Endodermal cell (in vitro differentiated cells): ENCODE measurements around the gene CAMTA1. TPM values are rescaled to one million over a fixed set of nuclear protein-coding genes. Genes with fewer than 3 reads are reported as not detected.

ENCODE experiments used
- DNase-seq: peaks from one replicate; pipeline ENCODE4 v3.0.0-alpha.2; 2017
- H3K27ac ChIP-seq: 2 replicates; pipeline ENCODE4 v1.5.1; 2013; ENCODE audit warnings: mild to moderate bottlenecking, low read depth, low read length, moderate library complexity
- H3K27me3 ChIP-seq: 2 replicates; pipeline ENCODE4 v1.6.1; 2013; ENCODE audit warnings: mild to moderate bottlenecking, low read length, moderate library complexity; ENCODE audit not compliant: insufficient read depth, control insufficient read depth, poor library complexity, severe bottlenecking
- H3K36me3 ChIP-seq: 2 replicates; pipeline ENCODE4 v1.7.0; 2013; ENCODE audit warnings: mild to moderate bottlenecking, low read length, moderate library complexity; ENCODE audit not compliant: control insufficient read depth, insufficient read depth
- H3K4me1 ChIP-seq: one replicate; pipeline ENCODE4 v1.7.0; 2013; ENCODE audit warnings: low read length; ENCODE audit not compliant: control insufficient read depth, insufficient read depth
- H3K4me3 ChIP-seq: 2 replicates; pipeline ENCODE4 v1.5.1; 2013; ENCODE audit warnings: mild to moderate bottlenecking, low read length, moderate library complexity
- H3K9ac ChIP-seq: 2 replicates; pipeline ENCODE4 v1.6.1; 2013; ENCODE audit warnings: mild to moderate bottlenecking, low read length, moderate library complexity; ENCODE audit not compliant: poor library complexity, severe bottlenecking; ENCODE audit errors: extremely low read depth
- H3K9me3 ChIP-seq: 2 replicates; pipeline ENCODE4 v1.6.1; 2013; ENCODE audit warnings: mild to moderate bottlenecking, low read length, moderate library complexity; ENCODE audit not compliant: control insufficient read depth
- H3K27ac Mint-ChIP-seq: 2 replicates; pipeline ENCODE4 v1.8.0; 2020; ENCODE audit warnings: mixed read lengths
- H3K27me3 Mint-ChIP-seq: 2 replicates; pipeline ENCODE4 v1.8.0; 2021; ENCODE audit warnings: mild to moderate bottlenecking, mixed read lengths; ENCODE audit not compliant: insufficient read depth
- H3K36me3 Mint-ChIP-seq: 2 replicates; pipeline ENCODE4 v1.8.0; 2020; ENCODE audit warnings: low read depth, mixed read lengths
- H3K4me1 Mint-ChIP-seq: 2 replicates; pipeline ENCODE4 v1.8.0; 2020; ENCODE audit warnings: mixed read lengths
- H3K4me3 Mint-ChIP-seq: 2 replicates; pipeline ENCODE4 v1.8.0; 2020; ENCODE audit warnings: mild to moderate bottlenecking, moderate library complexity, mixed read lengths
- H3K9me3 Mint-ChIP-seq: 2 replicates; pipeline ENCODE4 v1.8.0; 2020; ENCODE audit warnings: mild to moderate bottlenecking, mixed read lengths
- WGBS, 2 experiments: methylation state at CpG; one replicate each; pipeline versions ENCODE4 v1.1.5 to v1.1.7; 2013; ENCODE audit warnings: missing lambda C conversion rate in 2 of 2, mixed read lengths in 1 of 2; ENCODE audit not compliant: insufficient coverage in 1 of 2, insufficient read length in 1 of 2; 5-methylcytosine and 5-hydroxymethylcytosine counted together
- total RNA-seq, 2 donors: library from RNA; stranded (reverse); fragmentation: NEBNext Ultra II Directional in 1 of 2; extraction: Animal tissue kit (Norgen Biotek cat#: 25700) in 1 of 2; gene quantifications; 2 replicates in 1 of 2; 3 replicates in 1 of 2; pipeline ENCODE4 v1.2.1, GENCODE V29; 2021
- TF ChIP-seq, protein P1 (sequence below): fragments of 200-600 bp; sonication (generic); conservative IDR thresholded peaks from 2 replicates; pipeline ENCODE4 v1.5.0; 2021; ENCODE audit warnings: antibody characterized with exemption, mild to moderate bottlenecking

Gene CAMTA1
- total RNA-seq, 2 donors from 2014 or later: 123 to 137 TPM

DNA sequence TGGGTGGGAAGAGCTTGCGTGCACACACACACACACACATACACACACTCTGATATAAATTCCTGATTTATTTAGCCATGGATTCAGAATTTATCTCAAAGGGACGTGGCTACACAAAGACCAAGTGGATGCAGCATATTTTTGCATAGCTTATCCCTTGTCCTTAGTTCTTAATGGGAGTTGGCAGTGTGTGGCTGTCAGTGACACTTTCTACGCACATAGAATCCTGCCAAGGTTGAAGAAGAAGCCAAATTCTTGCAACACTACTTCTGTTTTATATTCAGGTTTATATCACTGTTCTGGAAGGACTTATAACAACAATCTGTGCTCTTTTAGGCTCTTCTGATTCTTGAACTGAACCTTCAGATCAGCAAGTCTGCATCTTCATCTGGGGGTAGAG lies 292.7 kb downstream of the CAMTA1 start:
- Histone ChIP-seq H3K27me3 (peaks cover 20% of the 10 kb centered on the region), H3K9ac (no peak overlapping the region), H3K4me1 (no peaks in the 10 kb centered on the region), H3K4me3 (no peak overlapping the region), H3K27ac (no peak overlapping the region), H3K9me3 (peaks cover 22% of the 10 kb centered on the region), H3K36me3 (no peaks in the 10 kb centered on the region)
- Mint-ChIP-seq H3K4me1 (peaks cover 6% of the 10 kb centered on the region), H3K27ac (no peak overlapping the region), H3K9me3 (peaks cover 31% of the 10 kb centered on the region), H3K36me3 (no peaks in the 10 kb centered on the region), H3K4me3 (no peak overlapping the region), H3K27me3 (peaks cover 27% of the 10 kb centered on the region)
- WGBS, 2 experiments: 90 to 92% methylated on average over 2 to 3 of the region's 3 CpGs
- TF ChIP-seq, protein P1, sequence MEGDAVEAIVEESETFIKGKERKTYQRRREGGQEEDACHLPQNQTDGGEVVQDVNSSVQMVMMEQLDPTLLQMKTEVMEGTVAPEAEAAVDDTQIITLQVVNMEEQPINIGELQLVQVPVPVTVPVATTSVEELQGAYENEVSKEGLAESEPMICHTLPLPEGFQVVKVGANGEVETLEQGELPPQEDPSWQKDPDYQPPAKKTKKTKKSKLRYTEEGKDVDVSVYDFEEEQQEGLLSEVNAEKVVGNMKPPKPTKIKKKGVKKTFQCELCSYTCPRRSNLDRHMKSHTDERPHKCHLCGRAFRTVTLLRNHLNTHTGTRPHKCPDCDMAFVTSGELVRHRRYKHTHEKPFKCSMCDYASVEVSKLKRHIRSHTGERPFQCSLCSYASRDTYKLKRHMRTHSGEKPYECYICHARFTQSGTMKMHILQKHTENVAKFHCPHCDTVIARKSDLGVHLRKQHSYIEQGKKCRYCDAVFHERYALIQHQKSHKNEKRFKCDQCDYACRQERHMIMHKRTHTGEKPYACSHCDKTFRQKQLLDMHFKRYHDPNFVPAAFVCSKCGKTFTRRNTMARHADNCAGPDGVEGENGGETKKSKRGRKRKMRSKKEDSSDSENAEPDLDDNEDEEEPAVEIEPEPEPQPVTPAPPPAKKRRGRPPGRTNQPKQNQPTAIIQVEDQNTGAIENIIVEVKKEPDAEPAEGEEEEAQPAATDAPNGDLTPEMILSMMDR: no peak
- DNase-seq: no peak

DNA sequence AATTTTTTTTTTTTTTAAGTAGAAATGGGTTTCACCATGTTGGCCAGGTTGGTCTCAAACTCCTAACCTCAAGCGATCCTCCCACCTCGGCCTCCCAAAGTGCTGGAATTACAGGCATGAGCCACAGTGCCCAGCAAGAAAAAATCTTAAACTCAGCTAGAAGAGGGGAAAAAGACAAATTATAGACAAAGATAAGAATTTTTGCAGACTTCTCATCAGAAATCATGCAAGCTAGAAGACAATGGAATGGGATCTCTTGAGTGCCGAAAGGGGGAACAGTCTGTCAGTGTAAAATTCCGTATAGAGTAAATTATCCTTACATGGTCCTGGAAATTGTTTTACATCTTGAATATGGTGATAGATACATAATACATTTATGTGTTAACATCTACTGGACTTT lies 294.4 kb downstream of the CAMTA1 start:
- WGBS, 2 experiments: 89 to 100% methylated on average over 3 to 4 of the region's 4 CpGs
- no peak overlapping the region for H3K4me3 ChIP-seq

DNA sequence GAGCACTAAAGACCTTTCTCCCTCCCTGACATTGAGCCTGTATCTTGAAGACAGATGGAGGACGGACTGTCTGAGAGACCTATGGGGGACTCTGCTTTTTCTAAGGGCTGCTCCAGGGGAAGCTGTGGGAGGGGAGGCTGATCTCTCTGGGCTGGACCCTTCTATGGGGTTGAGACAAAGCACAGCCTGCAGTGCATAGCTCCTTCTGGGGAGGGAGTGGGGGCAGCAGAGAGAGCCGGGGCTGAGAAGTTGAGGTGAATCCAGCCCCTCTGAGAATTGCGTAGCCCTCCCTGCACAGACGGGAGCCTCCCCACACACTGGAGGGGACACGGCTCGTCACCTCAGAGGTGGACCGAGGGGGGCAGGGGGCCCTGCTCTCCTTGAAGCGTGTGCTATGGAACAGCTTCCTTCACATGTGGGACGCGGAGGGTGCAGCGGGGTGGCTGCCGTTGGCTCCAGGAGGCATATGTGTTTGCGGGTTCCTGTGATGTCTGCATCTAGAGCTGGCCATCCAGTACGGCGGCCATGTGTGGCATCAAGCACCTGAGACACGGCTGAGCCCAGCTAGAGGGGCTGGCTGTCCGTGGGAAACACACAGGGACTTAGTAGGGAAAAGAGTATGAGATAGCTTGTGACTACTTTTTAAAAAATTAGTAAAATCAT lies 299.1 kb downstream of the CAMTA1 start:
- Mint-ChIP-seq H3K36me3 (no peaks in the 10 kb centered on the region), H3K4me3 (no peak overlapping the region), H3K27me3 (peaks cover 3% of the 10 kb centered on the region), H3K27ac (no peak overlapping the region), H3K4me1 (no peaks in the 10 kb centered on the region), H3K9me3 (peaks cover 13% of the 10 kb centered on the region)
- H3K27me3 ChIP-seq: peaks cover 5% of the 10 kb centered on the region
- WGBS, 2 experiments: 84 to 92% methylated on average over 15 to 17 of the region's 17 CpGs
- DNase-seq: peak; percentile 59
- TF ChIP-seq, protein P1: peak; percentile 31
- no peak overlapping the region for H3K9ac ChIP-seq
- H3K36me3 ChIP-seq: no peaks in the 10 kb centered on the region
- no peaks in the 10 kb centered on the region for H3K4me1 ChIP-seq
- no peak overlapping the region for H3K4me3 ChIP-seq
- peaks cover 9% of the 10 kb centered on the region for H3K9me3 ChIP-seq
- H3K27ac ChIP-seq: no peak overlapping the region

More for the DNA sequence above, 294.4 kb downstream of the CAMTA1 start:
- peaks cover 15% of the 10 kb centered on the region for H3K27me3 Mint-ChIP-seq
- H3K36me3 Mint-ChIP-seq: no peaks in the 10 kb centered on the region
- H3K9me3 ChIP-seq: peaks cover 22% of the 10 kb centered on the region
- no peaks in the 10 kb centered on the region for H3K36me3 ChIP-seq
- H3K9ac ChIP-seq: no peak overlapping the region
- H3K27me3 ChIP-seq: peaks cover 4% of the 10 kb centered on the region
- TF ChIP-seq, protein P1: no peak
- H3K4me1 ChIP-seq: no peaks in the 10 kb centered on the region
- H3K27ac ChIP-seq: no peak overlapping the region
- no peak for DNase-seq
- no peak overlapping the region for H3K4me3 Mint-ChIP-seq
- H3K27ac Mint-ChIP-seq: no peak overlapping the region
- H3K4me1 Mint-ChIP-seq: peaks cover 6% of the 10 kb centered on the region
- peaks cover 31% of the 10 kb centered on the region for H3K9me3 Mint-ChIP-seq
